Naive thymus-derived CD4-positive, alpha-beta T cell (primary cell): Measurements from ENCODE around the gene CFAP99. TPM values are rescaled to one million over a fixed set of nuclear protein-coding genes. Genes with fewer than 3 reads are reported as not detected.

Experiments used
- ATAC-seq: fragments of 150-1000 bp; cut with Tn5 transposase; 2 replicates; pipeline ENCODE4 v1.10.0; 2021; ENCODE audit warnings: mild to moderate bottlenecking, moderate library complexity
- CTCF ChIA-PET: fragments of 350-600 bp; sonication (Branson Sonifier 250); formaldehyde crosslinking; loops from one replicate; lab custom pipeline; 2021; ENCODE audit warnings: antibody characterized with exemption; lab: Charles Lee
- POLR2A ChIA-PET: fragments of 350-600 bp; sonication (Branson Sonifier 250); formaldehyde crosslinking; loops from one replicate; lab custom pipeline; 2021; ENCODE audit warnings: antibody characterized with exemption, inconsistent platforms; lab: Charles Lee
- DNase-seq, 9 donors: peaks; one replicate each; pipeline versions ENCODE4 v3.0.0 to v3.0.0-alpha.2; 2020 to 2022; ENCODE audit warnings: mixed read lengths in 1 of 9
- H3K27ac ChIP-seq: one replicate; pipeline ENCODE4 v1.7.0; 2013; ENCODE audit warnings: mild to moderate bottlenecking, low read depth, low read length, moderate library complexity
- H3K27me3 ChIP-seq, 2 donors: one replicate each; pipeline ENCODE4 v1.7.0; 2013; ENCODE audit warnings: low read length in 2 of 2, mild to moderate bottlenecking in 2 of 2, moderate library complexity in 2 of 2; ENCODE audit not compliant: control insufficient read depth in 2 of 2, insufficient read depth in 2 of 2
- H3K36me3 ChIP-seq, 3 experiments: 1 replicate in 2 of 3; 2 replicates in 1 of 3; pipeline ENCODE4 v1.7.0; 2013; ENCODE audit warnings: low read length in 3 of 3, mild to moderate bottlenecking in 3 of 3, moderate library complexity in 1 of 3; ENCODE audit not compliant: insufficient read depth in 3 of 3, control insufficient read depth in 2 of 3
- H3K4me1 ChIP-seq, 2 donors: one replicate each; pipeline ENCODE4 v1.7.0; 2013; ENCODE audit warnings: low read length in 2 of 2, mild to moderate bottlenecking in 2 of 2, moderate library complexity in 1 of 2; ENCODE audit not compliant: control insufficient read depth in 2 of 2, insufficient read depth in 2 of 2
- H3K4me3 ChIP-seq: 2 replicates; pipeline ENCODE4 v1.7.0; 2013; ENCODE audit warnings: mild to moderate bottlenecking, low read length
- H3K9me3 ChIP-seq, 3 experiments: 1 replicate in 2 of 3; 2 replicates in 1 of 3; pipeline ENCODE4 v1.7.0; 2013; ENCODE audit warnings: low read length in 3 of 3; ENCODE audit not compliant: control insufficient read depth in 2 of 3
- H3K27ac Mint-ChIP-seq, 9 donors: one replicate each; pipeline ENCODE4 v1.8.0; 2020 to 2022; ENCODE audit warnings: mixed read lengths in 9 of 9, mild to moderate bottlenecking in 8 of 9, moderate library complexity in 5 of 9, inconsistent platforms in 2 of 9
- H3K27me3 Mint-ChIP-seq, 5 donors: one replicate each; pipeline ENCODE4 v1.8.0; 2021 to 2022; ENCODE audit warnings: mixed read lengths in 5 of 5, mild to moderate bottlenecking in 1 of 5
- H3K36me3 Mint-ChIP-seq, 5 donors: one replicate each; pipeline ENCODE4 v1.8.0; 2020 to 2022; ENCODE audit warnings: mixed read lengths in 5 of 5, mild to moderate bottlenecking in 3 of 5, inconsistent platforms in 1 of 5
- H3K4me1 Mint-ChIP-seq, 7 donors: one replicate each; pipeline ENCODE4 v1.8.0; 2020 to 2022; ENCODE audit warnings: mixed read lengths in 7 of 7, mild to moderate bottlenecking in 3 of 7, inconsistent platforms in 1 of 7
- H3K4me3 Mint-ChIP-seq, 10 donors: one replicate each; pipeline ENCODE4 v1.8.0; 2020 to 2022; ENCODE audit warnings: mild to moderate bottlenecking in 10 of 10, mixed read lengths in 10 of 10, moderate library complexity in 6 of 10, inconsistent platforms in 2 of 10
- H3K9me3 Mint-ChIP-seq, 11 donors: one replicate each; pipeline ENCODE4 v1.8.0; 2020 to 2022; ENCODE audit warnings: mixed read lengths in 11 of 11, mild to moderate bottlenecking in 4 of 11, inconsistent platforms in 1 of 11, moderate library complexity in 1 of 11
- intact Hi-C, 2 donors: fragments of 100-400 bp; cut with micrococcal nuclease; formaldehyde crosslinking; loops; one replicate each; pipeline ENCODE4 v1.15.1; 2023
- polyA plus RNA-seq, 2 donors: library from polyadenylated mRNA; unstranded; fragments of 300-500 nt; fragmentation: Illumina TruSeq; gene quantifications; one replicate each; pipeline ENCODE4 v1.2.3, GENCODE V29; 2021
- total RNA-seq, 6 experiments: library from RNA in 5 of 6; stranded (reverse) in 5 of 6; gene quantifications; 1 replicate in 5 of 6; 2 replicates in 1 of 6; pipeline ENCODE4 v1.2.3 and lab custom pipeline; 2021 to 2026

Gene CFAP99
- total and polyA plus RNA-seq, 7 experiments from 2014 or later: 0.12 to 0.27 TPM; not detected in 5

DNA sequence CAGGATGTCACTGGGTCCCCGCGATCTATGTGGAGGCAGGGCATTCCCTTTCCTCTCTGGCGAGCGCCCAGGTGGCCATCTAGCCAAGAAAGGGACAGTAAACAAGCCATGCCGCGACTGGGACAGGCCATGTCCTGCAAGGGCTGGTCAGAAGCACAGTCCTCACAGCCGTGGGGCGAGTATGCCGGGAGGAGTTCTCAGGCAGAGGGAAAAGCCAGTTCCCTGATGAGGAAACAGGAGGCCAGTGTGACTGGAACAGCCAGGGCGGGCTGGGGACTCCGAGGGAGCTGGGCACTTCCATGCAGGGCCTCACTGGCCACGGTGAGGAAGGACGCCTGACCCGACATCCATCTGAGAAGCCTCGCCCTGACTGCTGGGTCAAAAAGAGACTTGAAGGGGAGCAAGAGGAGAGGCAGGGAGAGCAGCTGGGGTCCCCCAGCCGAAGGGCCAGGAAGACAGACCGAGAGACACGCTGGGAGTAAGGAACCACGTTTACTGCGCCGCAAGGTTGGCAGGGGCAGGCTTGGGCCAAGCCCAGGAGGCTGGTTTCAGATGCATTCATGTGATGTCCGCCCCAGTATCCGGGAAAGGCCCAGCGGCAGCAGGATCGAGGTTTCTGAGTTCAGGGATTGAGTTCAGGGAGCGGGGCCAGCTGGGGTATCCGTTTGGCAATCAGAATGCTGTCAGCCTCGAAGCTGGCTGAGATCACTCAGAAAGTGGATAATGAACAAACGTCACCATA, 15.0 kb downstream of the CFAP99 start:
- H3K27ac ChIP-seq: no peak overlapping the region
- Mint-ChIP-seq H3K9me3 (no peaks in the 10 kb centered on the region), H3K36me3 (no peaks in the 10 kb centered on the region), H3K4me1 (no peaks in the 10 kb centered on the region), H3K27ac (no peak overlapping the region), H3K4me3 (no peak overlapping the region), H3K27me3 (peaks cover 0 to 5% (median 0%) of the 10 kb centered on the region in 5 donors)
- CTCF ChIA-PET: interaction anchor here (0.8 kb wide), 1 partner anchor 217 kb away, joined by 3 read pairs; no protein-coding TSS in a partner anchor
- POLR2A ChIA-PET: no interaction called here
- no peaks in the 10 kb centered on the region for H3K36me3 ChIP-seq
- no peaks in the 10 kb centered on the region for H3K9me3 ChIP-seq
- ATAC-seq: no peak
- intact Hi-C loops: no loop called here
- H3K4me3 ChIP-seq: no peak overlapping the region
- no peaks in the 10 kb centered on the region for H3K4me1 ChIP-seq
- H3K27me3 ChIP-seq: no peaks in the 10 kb centered on the region
- DNase-seq: no peak

DNA sequence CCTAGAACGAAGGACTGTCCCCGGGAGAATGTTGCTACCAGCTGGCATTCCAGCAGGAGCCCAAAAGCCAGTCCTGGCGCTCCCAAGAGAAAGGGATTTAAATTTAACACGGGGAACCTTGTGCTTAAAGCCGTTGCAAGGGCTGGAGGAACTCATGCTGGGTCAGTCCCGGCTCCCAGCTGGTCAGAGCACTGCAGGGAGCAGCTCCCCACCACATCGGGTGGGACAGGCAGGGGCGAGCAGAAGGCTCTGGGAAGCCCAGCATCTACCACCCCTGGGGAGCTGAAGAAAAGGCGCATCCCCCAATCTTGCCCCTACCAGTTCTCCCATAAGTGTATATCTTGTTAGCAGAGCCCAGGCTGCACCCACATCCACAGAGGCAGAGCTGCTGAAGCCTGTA, 15.7 kb downstream of the CFAP99 start:
- Histone ChIP-seq H3K9me3 (no peaks in the 10 kb centered on the region), H3K4me3 (no peak overlapping the region), H3K4me1 (no peaks in the 10 kb centered on the region), H3K36me3 (no peaks in the 10 kb centered on the region), H3K27ac (no peak overlapping the region), H3K27me3 (no peaks in the 10 kb centered on the region)
- Mint-ChIP-seq H3K9me3 (no peaks in the 10 kb centered on the region), H3K4me1 (no peaks in the 10 kb centered on the region), H3K4me3 (no peak overlapping the region), H3K27ac (no peak overlapping the region), H3K27me3 (peaks cover 0 to 5% (median 0%) of the 10 kb centered on the region in 5 donors), H3K36me3 (no peaks in the 10 kb centered on the region)
- DNase-seq (no peak), ATAC-seq (no peak)
- intact Hi-C loops: no loop called here
- POLR2A ChIA-PET: no interaction called here
- CTCF ChIA-PET: interaction anchor here (0.6 to 0.8 kb wide), 2 partner anchors 169 to 218 kb away, joined by 3 read pairs; no protein-coding TSS in a partner anchor

DNA sequence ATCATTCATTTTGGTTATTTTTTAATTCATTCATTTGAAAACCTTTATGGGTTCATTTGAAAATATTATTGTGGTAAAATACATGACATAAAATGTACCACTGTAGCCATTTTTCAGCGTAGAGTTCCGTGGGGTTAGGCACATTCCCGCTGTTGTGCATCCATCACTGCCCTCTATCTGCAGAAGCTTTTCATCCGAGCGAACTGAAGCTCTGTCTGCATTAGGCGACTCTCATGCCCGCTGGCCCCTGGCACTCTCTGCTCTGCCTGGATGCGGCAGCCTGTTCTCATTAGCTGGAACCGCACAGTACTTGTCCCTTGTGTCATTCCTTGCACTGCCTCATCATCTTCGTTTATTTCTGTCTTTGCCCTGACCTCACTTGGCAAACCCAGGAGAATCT, 17.5 kb downstream of the CFAP99 start:
- Mint-ChIP-seq H3K4me1 (peaks cover 0 to under 1% (median 0%) of the 10 kb centered on the region in 7 donors), H3K9me3 (no peaks in the 10 kb centered on the region), H3K36me3 (no peaks in the 10 kb centered on the region), H3K4me3 (no peak overlapping the region), H3K27me3 (peaks cover 0 to 5% (median 0%) of the 10 kb centered on the region in 5 donors), H3K27ac (no peak overlapping the region)
- ATAC-seq (no peak), DNase-seq (no peak)
- H3K9me3 ChIP-seq: no peaks in the 10 kb centered on the region
- POLR2A ChIA-PET: no interaction called here
- H3K27me3 ChIP-seq: no peaks in the 10 kb centered on the region
- no peak overlapping the region for H3K27ac ChIP-seq
- H3K36me3 ChIP-seq: no peaks in the 10 kb centered on the region
- CTCF ChIA-PET: interaction anchor here (0.6 to 1.3 kb wide), 2 partner anchors 26 to 219 kb away, joined by 3 read pairs; no protein-coding TSS in a partner anchor
- intact Hi-C loops: no loop called here
- H3K4me3 ChIP-seq: no peak overlapping the region
- peaks cover 0 to under 1% of the 10 kb centered on the region in 2 donors for H3K4me1 ChIP-seq

DNA sequence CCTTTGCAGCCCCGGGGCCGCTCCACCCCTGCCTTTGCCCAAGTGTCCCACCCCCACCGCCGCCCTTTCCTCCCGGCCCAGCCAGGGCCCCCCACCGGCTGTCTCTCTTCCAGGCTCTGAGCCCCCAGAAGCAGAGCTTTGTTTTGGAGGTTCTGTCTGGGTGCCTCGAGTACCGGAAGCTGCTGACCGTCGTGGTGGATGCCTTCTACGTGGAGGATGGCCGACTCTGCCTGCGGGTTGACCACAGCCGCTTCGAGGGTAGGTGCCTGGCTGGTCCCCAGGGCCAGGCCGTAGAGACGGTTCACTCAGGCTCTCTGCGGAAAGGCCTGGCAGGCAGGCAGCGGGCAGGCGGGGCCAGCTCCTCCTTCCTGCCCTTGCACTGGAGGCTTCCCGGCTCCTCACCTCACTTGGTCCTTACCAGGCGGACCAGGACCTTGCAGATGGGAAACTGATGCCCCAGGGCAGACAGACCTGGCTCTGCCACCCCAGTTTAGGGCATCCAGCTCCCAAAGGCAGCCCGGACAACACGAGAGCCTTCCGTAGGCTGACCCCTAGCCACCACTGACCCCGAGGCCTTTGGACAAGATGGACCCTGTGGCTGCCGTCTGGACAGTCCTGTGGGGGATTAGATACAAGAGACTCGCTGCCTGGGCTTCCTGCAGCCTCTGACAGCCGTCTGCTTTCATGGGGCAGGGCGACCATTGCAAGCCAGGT, 18.2 kb downstream of the CFAP99 start:
- Histone ChIP-seq H3K27me3 (no peaks in the 10 kb centered on the region), H3K27ac (no peak overlapping the region), H3K4me1 (peaks cover 0 to 4% of the 10 kb centered on the region in 2 donors), H3K9me3 (no peaks in the 10 kb centered on the region), H3K4me3 (no peak overlapping the region), H3K36me3 (no peaks in the 10 kb centered on the region)
- Mint-ChIP-seq H3K4me1 (peaks cover 0 to 5% (median 3%) of the 10 kb centered on the region in 7 donors), H3K27ac (no peak overlapping the region), H3K9me3 (no peaks in the 10 kb centered on the region), H3K36me3 (no peaks in the 10 kb centered on the region), H3K27me3 (peaks cover 0 to 5% (median 0%) of the 10 kb centered on the region in 5 donors), H3K4me3 (no peak overlapping the region)
- CTCF ChIA-PET: interaction anchor here (0.6 to 1.3 kb wide), 2 partner anchors 26 to 220 kb away, joined by 3 read pairs; no protein-coding TSS in a partner anchor
- POLR2A ChIA-PET: no interaction called here
- DNase-seq (no peak), ATAC-seq (no peak)
- intact Hi-C loops: no loop called here

DNA sequence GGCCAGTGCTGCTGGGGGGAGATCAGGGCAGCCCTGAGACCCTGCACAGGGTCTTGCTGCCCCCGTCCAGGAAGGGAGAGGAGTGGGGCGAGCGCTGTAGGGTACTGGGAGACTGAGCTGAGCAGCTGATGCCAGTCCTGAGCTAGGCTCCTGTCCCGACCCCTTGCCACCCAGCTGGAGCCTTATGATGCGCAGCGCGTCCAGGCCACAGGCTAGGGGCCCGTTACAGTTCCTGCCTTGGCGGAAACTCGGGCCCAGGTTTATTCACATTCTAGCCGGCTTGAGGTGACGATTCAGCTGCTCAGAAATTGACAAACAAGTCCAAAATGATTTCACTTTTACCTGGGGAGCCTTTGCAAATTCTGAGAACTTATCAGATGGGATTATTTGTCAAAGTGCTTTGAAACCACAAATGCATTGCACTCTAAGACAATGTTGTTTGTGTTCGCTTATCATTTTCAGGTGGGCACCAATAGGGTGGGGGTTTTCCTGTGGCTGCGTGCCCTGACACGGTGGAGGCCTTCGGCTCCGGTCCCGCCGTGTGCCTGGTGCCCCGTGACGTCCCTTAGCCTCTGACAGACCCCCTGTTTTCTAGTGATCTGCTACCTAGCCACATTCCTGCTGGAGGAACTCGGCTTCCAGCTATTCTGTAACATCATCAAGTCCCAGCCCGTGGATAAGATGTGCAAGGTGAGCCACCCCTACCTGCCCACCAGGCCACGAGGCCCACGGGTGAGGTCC, 18.9 kb downstream of the CFAP99 start:
- H3K27ac Mint-ChIP-seq: no peak overlapping the region
- H3K4me1 ChIP-seq: peaks cover 0 to 4% of the 10 kb centered on the region in 2 donors

More for the DNA sequence above, 18.9 kb downstream of the CFAP99 start:
- Histone ChIP-seq H3K27me3 (no peaks in the 10 kb centered on the region), H3K9me3 (no peaks in the 10 kb centered on the region), H3K36me3 (no peaks in the 10 kb centered on the region), H3K27ac (no peak overlapping the region), H3K4me3 (no peak overlapping the region)
- DNase-seq: no peak
- no peaks in the 10 kb centered on the region for H3K36me3 Mint-ChIP-seq
- H3K27me3 Mint-ChIP-seq: peaks cover 0 to 5% (median 0%) of the 10 kb centered on the region in 5 donors
- no peak for ATAC-seq
- ChIA-PET POLR2A (no interaction called here), CTCF (interaction anchor here (0.7 to 1.3 kb wide), 2 partner anchors 25 to 574 kb away, joined by 3 read pairs; no protein-coding TSS in a partner anchor)
- no peaks in the 10 kb centered on the region for H3K9me3 Mint-ChIP-seq
- H3K4me3 Mint-ChIP-seq: no peak overlapping the region
- H3K4me1 Mint-ChIP-seq: peaks cover 0 to 5% (median 3%) of the 10 kb centered on the region in 7 donors
- intact Hi-C loops: no loop called here
